ENCODE measurements around the gene TNNC1. TPM values are rescaled to one million over a fixed set of nuclear protein-coding genes. Genes with fewer than 3 reads are reported as not detected.

Gene TNNC1
- total RNA-seq, 2 experiments from 2014 or later, result 5.3 to 6.6 TPM

DNA sequence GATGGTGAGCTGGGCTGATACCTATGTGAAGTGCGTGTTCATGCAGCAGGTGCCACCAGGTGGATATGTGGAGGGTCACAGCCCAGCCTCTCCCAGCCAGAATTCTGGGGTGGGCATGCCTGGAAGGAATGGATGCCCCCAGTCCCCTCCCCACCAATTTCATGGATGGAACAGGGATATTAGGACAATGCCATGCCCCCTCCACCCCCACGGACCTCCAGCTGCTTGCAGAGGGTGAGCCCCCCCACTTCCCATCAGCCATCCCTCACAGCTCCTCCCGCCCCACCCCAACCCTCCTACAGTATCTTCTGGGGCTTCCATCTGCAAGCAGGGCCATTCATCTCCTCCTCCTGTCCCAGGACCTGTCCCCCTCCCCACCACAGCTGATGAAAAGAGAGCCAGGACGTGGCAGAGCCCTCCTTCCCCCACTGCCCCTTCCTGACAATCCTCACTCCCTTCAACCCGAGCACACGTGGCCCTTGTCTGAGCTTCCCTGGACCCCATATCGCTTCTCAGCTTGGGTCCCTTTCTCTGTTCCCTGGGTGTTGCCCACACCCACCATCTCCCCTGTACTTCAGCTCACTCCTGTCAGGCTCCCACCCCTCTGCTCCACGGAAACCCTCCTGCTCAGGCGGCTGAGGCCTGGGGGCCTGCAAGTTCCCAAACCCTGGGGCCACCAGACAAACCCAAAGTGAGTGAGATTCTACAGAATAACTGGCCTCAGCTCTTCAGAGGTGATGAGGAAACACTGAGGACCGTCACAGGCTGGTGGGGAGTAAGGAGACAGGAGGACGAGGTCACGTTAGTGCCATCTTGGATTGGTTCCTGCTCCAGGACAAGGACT is 6.1 kb downstream of the TNNC1 start:
- H3K9me3 ChIP-seq (ENCODE audit: control insufficient read depth in 1 of 2, insufficient read depth in 1 of 2, low read length in 2 of 2), result no peaks in the 10 kb centered on the region
- Mint-ChIP-seq H3K4me3 (no peak overlapping the region), H3K36me3 (ENCODE audit: low read depth) (no peaks in the 10 kb centered on the region)

GRCh38 chr3:52446631-52447511 is 7.0 kb downstream of the TNNC1 start:
- Histone ChIP-seq H3K27me3 (ENCODE audit: control insufficient read depth in 1 of 2, insufficient read depth in 2 of 2, low read length in 2 of 2) (no peaks in the 10 kb centered on the region), H3K9me3 (ENCODE audit: control insufficient read depth in 1 of 2, insufficient read depth in 1 of 2, low read length in 2 of 2) (no peaks in the 10 kb centered on the region), H3K27ac (ENCODE audit: low read depth in 1 of 2, low read length in 2 of 2) (no peak overlapping the region), H3K36me3 (ENCODE audit: insufficient read depth, low read length) (no peaks in the 10 kb centered on the region), H3K4me1 (ENCODE audit: insufficient read depth, low read length) (peaks cover 28% of the 10 kb centered on the region), H3K4me3 (ENCODE audit: low read length) (no peak overlapping the region)
- ChIA-PET POLR2A (interaction anchor here (1.2 to 2.3 kb wide), 2 partner anchors 8 to 35 kb away, joined by 4 to 11 read pairs; partner anchors contain the start of gene NISCH), CTCF (interaction anchor here (0.5 to 3.5 kb wide), 5 partner anchors 12 to 915 kb away, joined by 3 to 25 read pairs (median 3); no protein-coding TSS in a partner anchor)
- Mint-ChIP-seq H3K4me1 (ENCODE audit: low read depth) (peaks cover 14% of the 10 kb centered on the region), H3K4me3 (peak overlapping the region; percentile 47), H3K27me3 (no peaks in the 10 kb centered on the region), H3K9me3 (no peaks in the 10 kb centered on the region), H3K27ac (peak overlapping the region; percentile 38), H3K36me3 (ENCODE audit: low read depth) (no peaks in the 10 kb centered on the region)
- DNase-seq (peak; percentile 54 to 85 (median 66)), ATAC-seq (ENCODE audit: poor library complexity) (peak; percentile 71)
- intact Hi-C loops (cut with DNase I, micrococcal nuclease), result loop anchor here (1.0 to 10.0 kb wide), 9 partner anchors 18 to 446 kb away; partner anchors contain the start of gene GLYCTK (in 1 of the 2)
- TF ChIP-seq, protein P1, sequence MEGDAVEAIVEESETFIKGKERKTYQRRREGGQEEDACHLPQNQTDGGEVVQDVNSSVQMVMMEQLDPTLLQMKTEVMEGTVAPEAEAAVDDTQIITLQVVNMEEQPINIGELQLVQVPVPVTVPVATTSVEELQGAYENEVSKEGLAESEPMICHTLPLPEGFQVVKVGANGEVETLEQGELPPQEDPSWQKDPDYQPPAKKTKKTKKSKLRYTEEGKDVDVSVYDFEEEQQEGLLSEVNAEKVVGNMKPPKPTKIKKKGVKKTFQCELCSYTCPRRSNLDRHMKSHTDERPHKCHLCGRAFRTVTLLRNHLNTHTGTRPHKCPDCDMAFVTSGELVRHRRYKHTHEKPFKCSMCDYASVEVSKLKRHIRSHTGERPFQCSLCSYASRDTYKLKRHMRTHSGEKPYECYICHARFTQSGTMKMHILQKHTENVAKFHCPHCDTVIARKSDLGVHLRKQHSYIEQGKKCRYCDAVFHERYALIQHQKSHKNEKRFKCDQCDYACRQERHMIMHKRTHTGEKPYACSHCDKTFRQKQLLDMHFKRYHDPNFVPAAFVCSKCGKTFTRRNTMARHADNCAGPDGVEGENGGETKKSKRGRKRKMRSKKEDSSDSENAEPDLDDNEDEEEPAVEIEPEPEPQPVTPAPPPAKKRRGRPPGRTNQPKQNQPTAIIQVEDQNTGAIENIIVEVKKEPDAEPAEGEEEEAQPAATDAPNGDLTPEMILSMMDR (IDR thresholded peaks at IDR 0.05), result peak; percentile 100

More for the DNA sequence above, 6.1 kb downstream of the TNNC1 start:
- Histone ChIP-seq H3K4me3 (ENCODE audit: low read length) (no peak overlapping the region), H3K36me3 (ENCODE audit: insufficient read depth, low read length) (no peaks in the 10 kb centered on the region), H3K27me3 (ENCODE audit: control insufficient read depth in 1 of 2, insufficient read depth in 2 of 2, low read length in 2 of 2) (no peaks in the 10 kb centered on the region), H3K27ac (ENCODE audit: low read depth in 1 of 2, low read length in 2 of 2) (no peak overlapping the region), H3K4me1 (ENCODE audit: insufficient read depth, low read length) (peaks cover 30% of the 10 kb centered on the region)
- ChIA-PET CTCF (interaction anchor here (1.0 to 3.5 kb wide), 4 partner anchors 15 to 35 kb away, joined by 3 to 25 read pairs (median 3); no protein-coding TSS in a partner anchor), POLR2A (interaction anchor here (1.1 to 2.3 kb wide), 2 partner anchors 36 to 226 kb away, joined by 3 to 11 read pairs; no protein-coding TSS in a partner anchor)
- Mint-ChIP-seq H3K4me1 (ENCODE audit: low read depth) (peaks cover 14% of the 10 kb centered on the region), H3K27ac (peak overlapping the region; percentile 38), H3K27me3 (no peaks in the 10 kb centered on the region), H3K9me3 (no peaks in the 10 kb centered on the region)
- DNase-seq (no peak), ATAC-seq (ENCODE audit: poor library complexity) (no peak)
- TF ChIP-seq, protein P1 (IDR thresholded peaks at IDR 0.05), result no peak
- intact Hi-C loops (cut with DNase I, micrococcal nuclease), result loop anchor here (1.0 to 10.0 kb wide), 9 partner anchors 19 to 446 kb away; partner anchors contain the start of gene GLYCTK (in 1 of the 2)

DNA sequence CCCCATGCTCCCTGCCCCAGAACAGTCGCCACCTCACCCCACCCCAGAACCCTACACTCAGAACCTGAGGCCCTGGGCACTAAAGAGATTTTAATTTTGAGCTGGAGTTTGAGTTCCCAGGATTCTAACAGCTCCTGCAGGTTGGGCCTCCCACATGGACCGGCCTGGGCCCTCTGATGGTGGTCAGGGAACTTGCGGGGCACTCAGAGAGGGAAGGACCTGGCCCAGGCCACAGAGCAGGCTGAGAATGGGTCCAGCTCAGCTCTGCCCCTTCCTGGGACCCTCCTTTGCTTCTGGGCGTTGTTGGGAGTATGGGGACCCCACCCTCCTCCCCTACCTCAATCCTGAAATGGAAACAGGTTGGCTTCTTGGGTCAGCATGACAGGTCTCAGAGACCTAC is 7.8 kb downstream of the TNNC1 start:
- Histone ChIP-seq H3K4me1 (ENCODE audit: insufficient read depth, low read length) (peaks cover 28% of the 10 kb centered on the region), H3K27ac (ENCODE audit: low read depth in 1 of 2, low read length in 2 of 2) (no peak overlapping the region), H3K36me3 (ENCODE audit: insufficient read depth, low read length) (no peaks in the 10 kb centered on the region), H3K27me3 (ENCODE audit: control insufficient read depth in 1 of 2, insufficient read depth in 2 of 2, low read length in 2 of 2) (no peaks in the 10 kb centered on the region), H3K4me3 (ENCODE audit: low read length) (no peak overlapping the region), H3K9me3 (ENCODE audit: control insufficient read depth in 1 of 2, insufficient read depth in 1 of 2, low read length in 2 of 2) (no peaks in the 10 kb centered on the region)
- Mint-ChIP-seq H3K36me3 (ENCODE audit: low read depth) (no peaks in the 10 kb centered on the region), H3K9me3 (no peaks in the 10 kb centered on the region), H3K4me3 (no peak overlapping the region), H3K27ac (no peak overlapping the region), H3K4me1 (ENCODE audit: low read depth) (peaks cover 14% of the 10 kb centered on the region), H3K27me3 (no peaks in the 10 kb centered on the region)
- ATAC-seq (ENCODE audit: poor library complexity), result no peak
- ChIA-PET POLR2A (interaction anchor here (0.9 to 2.3 kb wide), 3 partner anchors 9 to 107 kb away, joined by 3 to 11 read pairs (median 4); partner anchors contain the start of gene NISCH), CTCF (interaction anchor here (1.0 to 3.5 kb wide), 3 partner anchors 13 to 33 kb away, joined by 4 to 25 read pairs (median 5); no protein-coding TSS in a partner anchor)
- intact Hi-C loops (cut with DNase I, micrococcal nuclease), result loop anchor here (2.0 to 10.0 kb wide), 6 partner anchors 17 to 227 kb away; partner anchors contain the start of gene GLYCTK (in 1 of the 2)
- TF ChIP-seq, protein P1 (IDR thresholded peaks at IDR 0.05), result no peak
- DNase-seq, result no peak

Data from CD4-positive, alpha-beta T cell (primary cell).